ENCODE measurements around the gene PLD1.
A peak's percentile ranks its signal among the peaks of the same experiment; 100 is the strongest.
"Not testable (repeated sequence)": the region's sequence is repeated elsewhere in the genome, so short reads cannot be mapped to it uniquely, and the experiment has no call there.

The PLD1 gene

GRCh38 chr3:171606151-171606751, 204.0 kb downstream of the PLD1 start:
- DNase-seq: no peak

GRCh38 chr3:171604370-171604769, 205.9 kb downstream of the PLD1 start:
- no peak for DNase-seq

GRCh38 chr3:171602072-171602471, 208.2 kb downstream of the PLD1 start:
- no peak for DNase-seq

GRCh38 chr3:171600030-171600429, 210.3 kb downstream of the PLD1 start:
- DNase-seq: no peak

GRCh38 chr3:171598990-171599389, 211.3 kb downstream of the PLD1 start:
- no peak for DNase-seq

GRCh38 chr3:171592786-171593185, 217.5 kb downstream of the PLD1 start:
- no peak for DNase-seq

GRCh38 chr3:171591070-171591469, 219.2 kb downstream of the PLD1 start:
- no peak for DNase-seq

GRCh38 chr3:171586274-171586673, 224.0 kb downstream of the PLD1 start:
- no peak for DNase-seq

GRCh38 chr3:171585039-171585438, 225.2 kb downstream of the PLD1 start:
- DNase-seq: no peak

GRCh38 chr3:171584100-171584499, 226.2 kb downstream of the PLD1 start:
- DNase-seq: no peak

- DNase-seq: no peak
Observed at GRCh38 chr3:171574556-171575240, 235.6 kb downstream of the PLD1 start.

- no peak for DNase-seq
Observed at GRCh38 chr3:171569571-171570132, 240.6 kb downstream of the PLD1 start.

- no peak for DNase-seq
Observed at GRCh38 chr3:171568766-171569165, 241.5 kb downstream of the PLD1 start.

- DNase-seq: peak; percentile 65
Observed at GRCh38 chr3:171566803-171567422, 243.4 kb downstream of the PLD1 start.

- peak; percentile 49 for DNase-seq
Observed at GRCh38 chr3:171565481-171566058, 244.7 kb downstream of the PLD1 start.

- no peak for DNase-seq
Observed at GRCh38 chr3:171564748-171565480, 245.4 kb downstream of the PLD1 start.

- DNase-seq: no peak
Observed at GRCh38 chr3:171563298-171563697, 247.0 kb downstream of the PLD1 start.

- not testable (repeated sequence) for DNase-seq
Observed at GRCh38 chr3:171562459-171562858, 247.8 kb downstream of the PLD1 start.

- no peak for DNase-seq
Observed at GRCh38 chr3:171561596-171562323, 248.5 kb downstream of the PLD1 start.

GRCh38 chr3:171559586-171559985, 250.7 kb downstream of the PLD1 start:
- no peak for DNase-seq

- DNase-seq: no peak
Observed at GRCh38 chr3:171558188-171558696, 252.0 kb downstream of the PLD1 start.

GRCh38 chr3:171557173-171557572, 253.1 kb downstream of the PLD1 start:
- no peak for DNase-seq

Measured in NCI-H1694 treated with DMSO at 0.1 percent for 48 hours (cell line).